ENCODE results near the gene WNT2B.

GRCh38 chr1:112504001-112504660 lies 4.6 kb upstream of the WNT2B start:
- TF ChIP-seq, protein P1, sequence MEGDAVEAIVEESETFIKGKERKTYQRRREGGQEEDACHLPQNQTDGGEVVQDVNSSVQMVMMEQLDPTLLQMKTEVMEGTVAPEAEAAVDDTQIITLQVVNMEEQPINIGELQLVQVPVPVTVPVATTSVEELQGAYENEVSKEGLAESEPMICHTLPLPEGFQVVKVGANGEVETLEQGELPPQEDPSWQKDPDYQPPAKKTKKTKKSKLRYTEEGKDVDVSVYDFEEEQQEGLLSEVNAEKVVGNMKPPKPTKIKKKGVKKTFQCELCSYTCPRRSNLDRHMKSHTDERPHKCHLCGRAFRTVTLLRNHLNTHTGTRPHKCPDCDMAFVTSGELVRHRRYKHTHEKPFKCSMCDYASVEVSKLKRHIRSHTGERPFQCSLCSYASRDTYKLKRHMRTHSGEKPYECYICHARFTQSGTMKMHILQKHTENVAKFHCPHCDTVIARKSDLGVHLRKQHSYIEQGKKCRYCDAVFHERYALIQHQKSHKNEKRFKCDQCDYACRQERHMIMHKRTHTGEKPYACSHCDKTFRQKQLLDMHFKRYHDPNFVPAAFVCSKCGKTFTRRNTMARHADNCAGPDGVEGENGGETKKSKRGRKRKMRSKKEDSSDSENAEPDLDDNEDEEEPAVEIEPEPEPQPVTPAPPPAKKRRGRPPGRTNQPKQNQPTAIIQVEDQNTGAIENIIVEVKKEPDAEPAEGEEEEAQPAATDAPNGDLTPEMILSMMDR (optimal IDR thresholded peaks at IDR 0.05 in 1 of 3, IDR thresholded peaks at IDR 0.05 in 1 of 3, conservative IDR thresholded peaks at IDR 0.05 in 1 of 3; ENCODE audit: extremely low read depth in 1 of 3, insufficient read depth in 2 of 3, low read length in 3 of 3): no peak
- TF ChIP-seq EZH2 (IDR thresholded peaks at IDR 0.05; ENCODE audit: low read length): no peak

Data from keratinocyte (primary cell).